ENCODE data around the gene DGAT2.

The DGAT2 gene

GRCh38 chr11:75802913-75803820 is 34.6 kb downstream of the DGAT2 start:
- DNase-seq = peak; percentile 33 to 64 (median 49)

- no peak for DNase-seq
Measured at GRCh38 chr11:75809111-75809510, 40.5 kb downstream of the DGAT2 start.

- DNase-seq = no peak
Measured at GRCh38 chr11:75809991-75810390, 41.4 kb downstream of the DGAT2 start.

GRCh38 chr11:75810637-75811390 is 42.2 kb downstream of the DGAT2 start:
- DNase-seq = no peak

- no peak for DNase-seq
Measured at GRCh38 chr11:75811485-75811884, 42.9 kb downstream of the DGAT2 start.

- DNase-seq = no peak
Measured at GRCh38 chr11:75812542-75813040, 44.0 kb downstream of the DGAT2 start.

GRCh38 chr11:75813124-75813523 is 44.5 kb downstream of the DGAT2 start:
- DNase-seq = no peak

- DNase-seq = no peak
Measured at GRCh38 chr11:75813622-75814039, 45.1 kb downstream of the DGAT2 start.

- peak in 1 of 4 experiments; percentile 55 for DNase-seq
Measured at GRCh38 chr11:75814363-75814676, 45.7 kb downstream of the DGAT2 start.

- peak; percentile 87 to 95 (median 94) for DNase-seq
Measured at GRCh38 chr11:75814677-75815344, 46.2 kb downstream of the DGAT2 start, which contains the start of gene UVRAG. UVRAG (plus strand) TSS chr11:75815210; CDS start chr11:75815408, 198 bp downstream.

- DNase-seq = peak in 2 of 4 experiments; percentile 51 to 52
Measured at GRCh38 chr11:75815345-75816168, 47.0 kb downstream of the DGAT2 start.

- DNase-seq = no peak
Measured at GRCh38 chr11:75816561-75817239, 48.1 kb downstream of the DGAT2 start.

- DNase-seq = no peak
Measured at GRCh38 chr11:75820645-75821044, 52.1 kb downstream of the DGAT2 start.

- no peak for DNase-seq
Measured at GRCh38 chr11:75821202-75821601, 52.6 kb downstream of the DGAT2 start.

- DNase-seq = no peak
Measured at GRCh38 chr11:75822541-75822940, 54.0 kb downstream of the DGAT2 start.

GRCh38 chr11:75823415-75823814 is 54.8 kb downstream of the DGAT2 start:
- DNase-seq = no peak

- DNase-seq = no peak
Measured at GRCh38 chr11:75823946-75824345, 55.4 kb downstream of the DGAT2 start.

- no peak for DNase-seq
Measured at GRCh38 chr11:75826461-75827230, 58.1 kb downstream of the DGAT2 start.

- DNase-seq = no peak
Measured at GRCh38 chr11:75827562-75827961, 59.0 kb downstream of the DGAT2 start.

- no peak for DNase-seq
Measured at GRCh38 chr11:75831915-75832502, 63.4 kb downstream of the DGAT2 start.

Measured in activated CD4-positive, CD25-positive, alpha-beta regulatory T cell (primary cell).